Neural cell (in vitro differentiated cells): ENCODE data around the gene TP53TG5. TPM values are rescaled to one million over a fixed set of nuclear protein-coding genes. Genes with fewer than 3 reads are reported as not detected.

Experiments used
- H2AFZ ChIP-seq: fragments of 200-600, 300-800 bp; sonication (generic), shearing (Covaris generic); 2 replicates; pipeline ENCODE4 v1.6.0; 2014; ENCODE audit warnings: low read depth, mild to moderate bottlenecking, antibody characterized with exemption, low read length, moderate library complexity
- H3F3A ChIP-seq: fragments of 200-600 bp; shearing (Covaris generic); 2 replicates; pipeline ENCODE4 v1.6.1; 2016; ENCODE audit warnings: mild to moderate bottlenecking, moderate library complexity, mixed read lengths, antibody characterized with exemption, low read length; ENCODE audit not compliant: insufficient read depth, poor library complexity, severe bottlenecking
- H3K27ac ChIP-seq: fragments of 200-600, 300-800 bp; sonication (generic), shearing (Covaris generic); 2 replicates; pipeline ENCODE4 v1.5.1; 2014; ENCODE audit warnings: mild to moderate bottlenecking, low read length, moderate library complexity
- H3K27me3 ChIP-seq: fragments of 300-800, 200-600 bp; sonication (generic), shearing (Covaris generic); 2 replicates; pipeline ENCODE4 v1.6.0; 2014; ENCODE audit warnings: mild to moderate bottlenecking, low read depth, low read length, moderate library complexity; ENCODE audit not compliant: insufficient read depth
- H3K36me3 ChIP-seq: fragments of 300-800, 200-600 bp; sonication (generic), shearing (Covaris generic); 2 replicates; pipeline ENCODE4 v1.5.1; 2014; ENCODE audit warnings: mild to moderate bottlenecking, antibody characterized with exemption, low read length, moderate library complexity; ENCODE audit not compliant: insufficient read depth
- H3K4me2 ChIP-seq: fragments of 300-800, 200-600 bp; sonication (generic), shearing (Covaris generic); 2 replicates; pipeline ENCODE4 v1.6.0; 2014; ENCODE audit warnings: mild to moderate bottlenecking, low read length
- H3K4me3 ChIP-seq: fragments of 300-800, 200-600 bp; sonication (generic), shearing (Covaris generic); 2 replicates; pipeline ENCODE4 v1.5.1; 2014; ENCODE audit warnings: mild to moderate bottlenecking, low read length, moderate library complexity
- H3K79me2 ChIP-seq: fragments of 200-600 bp; shearing (Covaris generic); replicated peaks from 2 replicates; pipeline ENCODE4 v1.6.0; 2014; ENCODE audit warnings: mild to moderate bottlenecking, low read length, moderate library complexity; ENCODE audit not compliant: insufficient read depth
- H3K9ac ChIP-seq: fragments of 300-800, 200-600 bp; sonication (generic), shearing (Covaris generic); 2 replicates; pipeline ENCODE4 v1.6.1; 2016; ENCODE audit warnings: mild to moderate bottlenecking, low read length, mixed read lengths
- H3K9me2 ChIP-seq: fragments of 200-600 bp; shearing (Covaris generic); 2 replicates; pipeline ENCODE4 v1.6.1; 2016; ENCODE audit warnings: mild to moderate bottlenecking, low read length, mixed read lengths; ENCODE audit not compliant: insufficient read depth
- H3K9me3 ChIP-seq: fragments of 200-600, 300-800 bp; sonication (generic), shearing (Covaris generic); 2 replicates; pipeline ENCODE4 v1.6.1; 2016; ENCODE audit warnings: mild to moderate bottlenecking, mixed run types, low read length, moderate library complexity, mixed read lengths
- H4K20me1 ChIP-seq: fragments of 200-600 bp; shearing (Covaris generic); 2 replicates; pipeline ENCODE4 v1.6.1; 2016; ENCODE audit warnings: mild to moderate bottlenecking, mixed run types; ENCODE audit not compliant: insufficient read depth
- EP300 ChIP-seq: fragments of 450-650 bp; conservative IDR thresholded peaks from 2 replicates; pipeline ENCODE4 v1.6.1; 2014; ENCODE audit warnings: antibody characterized with exemption, mild to moderate bottlenecking, moderate library complexity; ENCODE audit not compliant: poor library complexity, severe bottlenecking
- EZH2 ChIP-seq: fragments of 200-600, 300-800 bp; shearing (Covaris generic), sonication (generic); IDR thresholded peaks from 2 replicates; pipeline ENCODE4 v1.6.1; 2014; ENCODE audit warnings: antibody characterized with exemption, low read length, borderline replicate concordance, mild to moderate bottlenecking; ENCODE audit not compliant: insufficient read depth, poor library complexity, severe bottlenecking
- MXI1 ChIP-seq: fragments of 450-650 bp; conservative IDR thresholded peaks from 2 replicates; pipeline ENCODE4 v1.6.1; 2014; ENCODE audit warnings: antibody characterized with exemption, mild to moderate bottlenecking; ENCODE audit not compliant: poor library complexity, severe bottlenecking
- POLR2AphosphoS5 ChIP-seq: IDR thresholded peaks from 2 replicates; pipeline ENCODE4 v1.6.1; 2012
- RAD21 ChIP-seq: fragments of 450-650 bp; conservative IDR thresholded peaks from 2 replicates; pipeline ENCODE4 v1.6.1; 2014; ENCODE audit warnings: antibody characterized with exemption, mild to moderate bottlenecking, moderate library complexity
- TAF1 ChIP-seq: IDR thresholded peaks from 2 replicates; pipeline ENCODE4 v1.6.1; 2012; ENCODE audit warnings: low read depth
- polyA plus RNA-seq: library from polyadenylated mRNA; depleted of rRNA; stranded (reverse); fragments of >200 nt; gene quantifications from 2 replicates; pipeline ENCODE4 v1.2.3, GENCODE V29; 2014
- TF ChIP-seq, protein P1 (sequence below): IDR thresholded peaks from 2 replicates; pipeline ENCODE4 v1.6.1; 2012; ENCODE audit warnings: borderline replicate concordance
- TF ChIP-seq, protein P2 (sequence below): fragments of 450-650 bp; IDR thresholded peaks from 2 replicates; pipeline ENCODE4 v1.5.1; 2014; ENCODE audit warnings: antibody characterized with exemption, mild to moderate bottlenecking, moderate library complexity; ENCODE audit not compliant: poor library complexity, severe bottlenecking

TP53TG5 gene
- polyA plus RNA-seq, 1 donor from 2014 or later = not detected

DNA sequence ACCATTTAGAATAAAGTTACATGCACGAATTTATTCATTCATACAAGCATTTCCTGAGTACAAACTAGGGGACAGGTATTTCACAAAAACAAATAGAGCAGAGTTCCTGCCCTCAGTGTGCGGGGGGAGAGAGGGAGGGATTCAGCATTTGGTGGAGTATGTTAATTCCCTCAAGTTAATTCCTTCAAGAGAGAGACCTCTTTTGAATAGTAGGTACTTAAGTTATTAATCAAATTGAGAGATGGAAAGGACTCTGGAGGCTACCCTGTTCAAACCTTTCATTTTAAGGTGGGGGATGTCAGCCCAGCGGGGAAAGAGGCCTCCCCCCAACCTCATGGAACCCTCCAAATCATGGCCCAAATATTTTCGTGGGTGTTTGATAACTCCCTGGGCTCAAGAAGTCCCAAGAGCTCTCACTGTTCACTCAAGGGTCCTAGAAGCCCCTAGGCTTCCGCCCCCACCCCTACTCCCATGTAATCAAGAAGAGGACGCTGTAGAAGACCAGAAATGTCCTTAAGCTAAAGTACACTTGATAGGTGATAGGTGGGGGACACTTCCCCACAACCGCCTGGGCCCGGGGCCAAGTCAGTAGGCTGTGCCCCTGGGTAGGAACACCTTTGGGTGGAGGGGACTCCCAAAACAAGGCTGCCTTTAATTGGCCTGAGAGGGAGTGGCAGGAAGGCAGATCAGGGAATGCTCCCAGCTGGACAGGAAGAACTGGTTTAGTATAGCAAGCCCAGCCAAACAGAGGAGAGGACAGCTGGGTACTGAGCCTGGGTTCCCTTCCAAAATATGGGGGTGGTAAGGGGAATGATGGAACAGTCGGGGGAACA is 32.8 kb downstream of the TP53TG5 start:
- TF ChIP-seq EZH2 (no peak), POLR2AphosphoS5 (no peak), MXI1 (no peak), TAF1 (no peak), RAD21 (no peak), EP300 (no peak)
- TF ChIP-seq, protein P1, sequence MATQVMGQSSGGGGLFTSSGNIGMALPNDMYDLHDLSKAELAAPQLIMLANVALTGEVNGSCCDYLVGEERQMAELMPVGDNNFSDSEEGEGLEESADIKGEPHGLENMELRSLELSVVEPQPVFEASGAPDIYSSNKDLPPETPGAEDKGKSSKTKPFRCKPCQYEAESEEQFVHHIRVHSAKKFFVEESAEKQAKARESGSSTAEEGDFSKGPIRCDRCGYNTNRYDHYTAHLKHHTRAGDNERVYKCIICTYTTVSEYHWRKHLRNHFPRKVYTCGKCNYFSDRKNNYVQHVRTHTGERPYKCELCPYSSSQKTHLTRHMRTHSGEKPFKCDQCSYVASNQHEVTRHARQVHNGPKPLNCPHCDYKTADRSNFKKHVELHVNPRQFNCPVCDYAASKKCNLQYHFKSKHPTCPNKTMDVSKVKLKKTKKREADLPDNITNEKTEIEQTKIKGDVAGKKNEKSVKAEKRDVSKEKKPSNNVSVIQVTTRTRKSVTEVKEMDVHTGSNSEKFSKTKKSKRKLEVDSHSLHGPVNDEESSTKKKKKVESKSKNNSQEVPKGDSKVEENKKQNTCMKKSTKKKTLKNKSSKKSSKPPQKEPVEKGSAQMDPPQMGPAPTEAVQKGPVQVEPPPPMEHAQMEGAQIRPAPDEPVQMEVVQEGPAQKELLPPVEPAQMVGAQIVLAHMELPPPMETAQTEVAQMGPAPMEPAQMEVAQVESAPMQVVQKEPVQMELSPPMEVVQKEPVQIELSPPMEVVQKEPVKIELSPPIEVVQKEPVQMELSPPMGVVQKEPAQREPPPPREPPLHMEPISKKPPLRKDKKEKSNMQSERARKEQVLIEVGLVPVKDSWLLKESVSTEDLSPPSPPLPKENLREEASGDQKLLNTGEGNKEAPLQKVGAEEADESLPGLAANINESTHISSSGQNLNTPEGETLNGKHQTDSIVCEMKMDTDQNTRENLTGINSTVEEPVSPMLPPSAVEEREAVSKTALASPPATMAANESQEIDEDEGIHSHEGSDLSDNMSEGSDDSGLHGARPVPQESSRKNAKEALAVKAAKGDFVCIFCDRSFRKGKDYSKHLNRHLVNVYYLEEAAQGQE = no peak
- TF ChIP-seq, protein P2, sequence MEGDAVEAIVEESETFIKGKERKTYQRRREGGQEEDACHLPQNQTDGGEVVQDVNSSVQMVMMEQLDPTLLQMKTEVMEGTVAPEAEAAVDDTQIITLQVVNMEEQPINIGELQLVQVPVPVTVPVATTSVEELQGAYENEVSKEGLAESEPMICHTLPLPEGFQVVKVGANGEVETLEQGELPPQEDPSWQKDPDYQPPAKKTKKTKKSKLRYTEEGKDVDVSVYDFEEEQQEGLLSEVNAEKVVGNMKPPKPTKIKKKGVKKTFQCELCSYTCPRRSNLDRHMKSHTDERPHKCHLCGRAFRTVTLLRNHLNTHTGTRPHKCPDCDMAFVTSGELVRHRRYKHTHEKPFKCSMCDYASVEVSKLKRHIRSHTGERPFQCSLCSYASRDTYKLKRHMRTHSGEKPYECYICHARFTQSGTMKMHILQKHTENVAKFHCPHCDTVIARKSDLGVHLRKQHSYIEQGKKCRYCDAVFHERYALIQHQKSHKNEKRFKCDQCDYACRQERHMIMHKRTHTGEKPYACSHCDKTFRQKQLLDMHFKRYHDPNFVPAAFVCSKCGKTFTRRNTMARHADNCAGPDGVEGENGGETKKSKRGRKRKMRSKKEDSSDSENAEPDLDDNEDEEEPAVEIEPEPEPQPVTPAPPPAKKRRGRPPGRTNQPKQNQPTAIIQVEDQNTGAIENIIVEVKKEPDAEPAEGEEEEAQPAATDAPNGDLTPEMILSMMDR = no peak
- H3K9me3 ChIP-seq = no peaks in the 10 kb centered on the region
- H3F3A ChIP-seq = no peaks in the 10 kb centered on the region
- peaks cover 15% of the 10 kb centered on the region for H3K27me3 ChIP-seq
- no peak overlapping the region for H2AFZ ChIP-seq
- no peak overlapping the region for H3K9ac ChIP-seq
- no peaks in the 10 kb centered on the region for H3K36me3 ChIP-seq
- H3K79me2 ChIP-seq = no peaks in the 10 kb centered on the region
- no peaks in the 10 kb centered on the region for H4K20me1 ChIP-seq
- no peak overlapping the region for H3K4me2 ChIP-seq
- H3K4me3 ChIP-seq = no peak overlapping the region
- no peaks in the 10 kb centered on the region for H3K9me2 ChIP-seq
- H3K27ac ChIP-seq = no peak overlapping the region

DNA sequence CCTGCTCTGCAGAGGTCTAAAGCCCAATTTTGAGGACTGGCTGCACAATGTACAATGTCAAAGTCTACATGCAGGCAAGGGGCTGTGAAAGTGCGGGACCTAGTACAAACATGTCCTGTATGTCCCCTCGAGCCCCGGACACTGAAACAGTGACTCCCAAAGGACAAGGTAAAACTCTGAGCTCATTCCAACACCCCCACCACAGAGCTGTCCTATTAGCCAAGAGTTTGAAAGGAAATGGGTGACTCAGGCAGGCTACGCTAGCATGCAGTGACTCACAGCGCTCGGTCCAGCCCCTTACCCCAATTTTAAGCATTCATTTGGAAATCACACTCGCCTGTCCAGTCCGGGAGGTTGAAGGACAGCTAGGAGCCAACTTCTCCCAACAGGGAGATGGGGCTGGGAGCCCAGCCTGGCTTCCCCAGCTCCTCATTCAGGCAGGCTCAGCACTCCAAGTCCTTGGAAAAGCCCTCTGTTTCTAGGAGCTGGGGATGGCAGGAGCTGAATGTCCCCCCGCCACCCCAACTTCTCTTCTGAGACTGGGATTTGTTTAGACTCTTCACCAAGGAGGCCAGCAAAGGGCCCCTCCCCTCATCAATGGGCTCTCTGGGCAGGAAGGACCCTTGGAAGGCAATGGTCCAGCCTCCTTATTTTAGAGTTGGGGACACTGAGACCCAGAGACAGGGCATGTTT is 33.8 kb downstream of the TP53TG5 start:
- no peak overlapping the region for H3K27ac ChIP-seq

More for the DNA sequence above, 33.8 kb downstream of the TP53TG5 start:
- H3K9me2 ChIP-seq = no peaks in the 10 kb centered on the region
- H3K27me3 ChIP-seq = peaks cover 15% of the 10 kb centered on the region
- H3K4me2 ChIP-seq = no peak overlapping the region
- no peak overlapping the region for H3K9ac ChIP-seq
- no peaks in the 10 kb centered on the region for H3K79me2 ChIP-seq
- no peaks in the 10 kb centered on the region for H3F3A ChIP-seq
- H3K4me3 ChIP-seq = no peak overlapping the region
- TF ChIP-seq TAF1 (no peak), EP300 (no peak), RAD21 (no peak), EZH2 (no peak)
- TF ChIP-seq, protein P1 = no peak
- TF ChIP-seq, protein P2 = no peak
- no peaks in the 10 kb centered on the region for H4K20me1 ChIP-seq
- no peak overlapping the region for H2AFZ ChIP-seq
- no peaks in the 10 kb centered on the region for H3K36me3 ChIP-seq
- H3K9me3 ChIP-seq = no peaks in the 10 kb centered on the region
